Neural cell (in vitro differentiated cells): ENCODE results near the gene GEMIN5. TPM values are rescaled to one million over a fixed set of nuclear protein-coding genes. Genes with fewer than 3 reads are reported as not detected.

Experiments
- H2AFZ ChIP-seq: fragments of 200-600, 300-800 bp; sonication (generic), shearing (Covaris generic); 2 replicates; pipeline ENCODE4 v1.6.0; 2014; ENCODE audit warnings: low read depth, mild to moderate bottlenecking, antibody characterized with exemption, low read length, moderate library complexity
- H3F3A ChIP-seq: fragments of 200-600 bp; shearing (Covaris generic); 2 replicates; pipeline ENCODE4 v1.6.1; 2016; ENCODE audit warnings: mild to moderate bottlenecking, moderate library complexity, mixed read lengths, antibody characterized with exemption, low read length; ENCODE audit not compliant: insufficient read depth, poor library complexity, severe bottlenecking
- H3K27ac ChIP-seq: fragments of 200-600, 300-800 bp; sonication (generic), shearing (Covaris generic); 2 replicates; pipeline ENCODE4 v1.5.1; 2014; ENCODE audit warnings: mild to moderate bottlenecking, low read length, moderate library complexity
- H3K27me3 ChIP-seq: fragments of 300-800, 200-600 bp; sonication (generic), shearing (Covaris generic); 2 replicates; pipeline ENCODE4 v1.6.0; 2014; ENCODE audit warnings: mild to moderate bottlenecking, low read depth, low read length, moderate library complexity; ENCODE audit not compliant: insufficient read depth
- H3K36me3 ChIP-seq: fragments of 300-800, 200-600 bp; sonication (generic), shearing (Covaris generic); 2 replicates; pipeline ENCODE4 v1.5.1; 2014; ENCODE audit warnings: mild to moderate bottlenecking, antibody characterized with exemption, low read length, moderate library complexity; ENCODE audit not compliant: insufficient read depth
- H3K4me2 ChIP-seq: fragments of 300-800, 200-600 bp; sonication (generic), shearing (Covaris generic); 2 replicates; pipeline ENCODE4 v1.6.0; 2014; ENCODE audit warnings: mild to moderate bottlenecking, low read length
- H3K4me3 ChIP-seq: fragments of 300-800, 200-600 bp; sonication (generic), shearing (Covaris generic); 2 replicates; pipeline ENCODE4 v1.5.1; 2014; ENCODE audit warnings: mild to moderate bottlenecking, low read length, moderate library complexity
- H3K79me2 ChIP-seq: fragments of 200-600 bp; shearing (Covaris generic); replicated peaks from 2 replicates; pipeline ENCODE4 v1.6.0; 2014; ENCODE audit warnings: mild to moderate bottlenecking, low read length, moderate library complexity; ENCODE audit not compliant: insufficient read depth
- H3K9ac ChIP-seq: fragments of 300-800, 200-600 bp; sonication (generic), shearing (Covaris generic); 2 replicates; pipeline ENCODE4 v1.6.1; 2016; ENCODE audit warnings: mild to moderate bottlenecking, low read length, mixed read lengths
- H3K9me2 ChIP-seq: fragments of 200-600 bp; shearing (Covaris generic); 2 replicates; pipeline ENCODE4 v1.6.1; 2016; ENCODE audit warnings: mild to moderate bottlenecking, low read length, mixed read lengths; ENCODE audit not compliant: insufficient read depth
- H3K9me3 ChIP-seq: fragments of 200-600, 300-800 bp; sonication (generic), shearing (Covaris generic); 2 replicates; pipeline ENCODE4 v1.6.1; 2016; ENCODE audit warnings: mild to moderate bottlenecking, mixed run types, low read length, moderate library complexity, mixed read lengths
- H4K20me1 ChIP-seq: fragments of 200-600 bp; shearing (Covaris generic); 2 replicates; pipeline ENCODE4 v1.6.1; 2016; ENCODE audit warnings: mild to moderate bottlenecking, mixed run types; ENCODE audit not compliant: insufficient read depth
- CTCF ChIP-seq: fragments of 450-650 bp; IDR thresholded peaks from 2 replicates; pipeline ENCODE4 v1.5.1; 2014; ENCODE audit warnings: antibody characterized with exemption, mild to moderate bottlenecking, moderate library complexity; ENCODE audit not compliant: poor library complexity, severe bottlenecking
- EP300 ChIP-seq: fragments of 450-650 bp; conservative IDR thresholded peaks from 2 replicates; pipeline ENCODE4 v1.6.1; 2014; ENCODE audit warnings: antibody characterized with exemption, mild to moderate bottlenecking, moderate library complexity; ENCODE audit not compliant: poor library complexity, severe bottlenecking
- EZH2 ChIP-seq: fragments of 200-600, 300-800 bp; shearing (Covaris generic), sonication (generic); IDR thresholded peaks from 2 replicates; pipeline ENCODE4 v1.6.1; 2014; ENCODE audit warnings: antibody characterized with exemption, low read length, borderline replicate concordance, mild to moderate bottlenecking; ENCODE audit not compliant: insufficient read depth, poor library complexity, severe bottlenecking
- MXI1 ChIP-seq: fragments of 450-650 bp; conservative IDR thresholded peaks from 2 replicates; pipeline ENCODE4 v1.6.1; 2014; ENCODE audit warnings: antibody characterized with exemption, mild to moderate bottlenecking; ENCODE audit not compliant: poor library complexity, severe bottlenecking
- POLR2AphosphoS5 ChIP-seq: IDR thresholded peaks from 2 replicates; pipeline ENCODE4 v1.6.1; 2012
- RAD21 ChIP-seq: fragments of 450-650 bp; conservative IDR thresholded peaks from 2 replicates; pipeline ENCODE4 v1.6.1; 2014; ENCODE audit warnings: antibody characterized with exemption, mild to moderate bottlenecking, moderate library complexity
- REST ChIP-seq: IDR thresholded peaks from 2 replicates; pipeline ENCODE4 v1.6.1; 2012; ENCODE audit warnings: borderline replicate concordance
- SMC3 ChIP-seq: fragments of 450-650 bp; conservative IDR thresholded peaks from 2 replicates; pipeline ENCODE4 v1.6.1; 2014; ENCODE audit warnings: antibody characterized with exemption, mild to moderate bottlenecking, moderate library complexity; ENCODE audit not compliant: poor library complexity
- TAF1 ChIP-seq: IDR thresholded peaks from 2 replicates; pipeline ENCODE4 v1.6.1; 2012; ENCODE audit warnings: low read depth
- polyA plus RNA-seq: library from polyadenylated mRNA; depleted of rRNA; stranded (reverse); fragments of >200 nt; gene quantifications from 2 replicates; pipeline ENCODE4 v1.2.3, GENCODE V29; 2014

Gene GEMIN5
- polyA plus RNA-seq, 1 donor from 2014 or later = 13.0 TPM

GRCh38 chr5:154863291-154864080 is 74.5 kb downstream of the GEMIN5 start (continued):
- no peak for TF ChIP-seq CTCF

GRCh38 chr5:154862766-154863165 is 75.2 kb downstream of the GEMIN5 start:
- H3K9me3 ChIP-seq = no peaks in the 10 kb centered on the region
- no peak overlapping the region for H3K4me3 ChIP-seq
- H3K9ac ChIP-seq = no peak overlapping the region
- no peak overlapping the region for H3K27ac ChIP-seq
- H3K27me3 ChIP-seq = no peaks in the 10 kb centered on the region
- no peaks in the 10 kb centered on the region for H4K20me1 ChIP-seq
- H3F3A ChIP-seq = no peaks in the 10 kb centered on the region
- H3K79me2 ChIP-seq = peaks cover 61% of the 10 kb centered on the region
- TF ChIP-seq REST (no peak), MXI1 (no peak), EZH2 (no peak), RAD21 (no peak), POLR2AphosphoS5 (no peak), CTCF (no peak), SMC3 (no peak), EP300 (no peak), TAF1 (no peak)
- no peak overlapping the region for H3K4me2 ChIP-seq
- H3K36me3 ChIP-seq = no peaks in the 10 kb centered on the region
- no peak overlapping the region for H2AFZ ChIP-seq
- no peaks in the 10 kb centered on the region for H3K9me2 ChIP-seq
